ENCODE data around the gene NFIA.

Gene NFIA

GRCh38 chr1:61082311-61083012 lies at the start of gene NFIA:
Gene NFIA (plus strand): TSS chr1:61082561.
- peak; percentile 29 for DNase-seq (ENCODE audit: low spot score)

- DNase-seq (ENCODE audit: low spot score): no peak
Observed at GRCh38 chr1:61035880-61036279, 46.5 kb upstream of the NFIA start.

- DNase-seq (ENCODE audit: low spot score): no peak
Observed at GRCh38 chr1:61042466-61043009, 39.8 kb upstream of the NFIA start.

GRCh38 chr1:61043010-61043820 lies 39.1 kb upstream of the NFIA start:
- peak; percentile 84 for DNase-seq (ENCODE audit: low spot score)

GRCh38 chr1:61046434-61046833 lies 35.9 kb upstream of the NFIA start:
- no peak for DNase-seq (ENCODE audit: low spot score)

GRCh38 chr1:61047061-61047460 lies 35.3 kb upstream of the NFIA start:
- no peak for DNase-seq (ENCODE audit: low spot score)

- DNase-seq (ENCODE audit: low spot score): peak; percentile 78
Observed at GRCh38 chr1:61049850-61050540, 32.4 kb upstream of the NFIA start.

GRCh38 chr1:61050541-61051442 lies 31.6 kb upstream of the NFIA start:
- DNase-seq (ENCODE audit: low spot score): peak; percentile 35

GRCh38 chr1:61051443-61051718 lies 31.0 kb upstream of the NFIA start:
- no peak for DNase-seq (ENCODE audit: low spot score)

- DNase-seq (ENCODE audit: low spot score): no peak
Observed at GRCh38 chr1:61051719-61052394, 30.5 kb upstream of the NFIA start.

GRCh38 chr1:61052395-61053225 lies 29.8 kb upstream of the NFIA start:
- no peak for DNase-seq (ENCODE audit: low spot score)

GRCh38 chr1:61053226-61053711 lies 29.1 kb upstream of the NFIA start:
- no peak for DNase-seq (ENCODE audit: low spot score)

GRCh38 chr1:61053712-61054600 lies 28.4 kb upstream of the NFIA start:
- DNase-seq (ENCODE audit: low spot score): no peak

GRCh38 chr1:61054601-61054993 lies 27.8 kb upstream of the NFIA start:
- DNase-seq (ENCODE audit: low spot score): no peak

GRCh38 chr1:61055110-61055614 lies 27.2 kb upstream of the NFIA start:
- DNase-seq (ENCODE audit: low spot score): no peak

GRCh38 chr1:61056196-61056572 lies 26.2 kb upstream of the NFIA start:
- no peak for DNase-seq (ENCODE audit: low spot score)

GRCh38 chr1:61056573-61057439 lies 25.6 kb upstream of the NFIA start:
- DNase-seq (ENCODE audit: low spot score): no peak
